Measurements from ENCODE around the gene IZUMO1R. TPM values are rescaled to one million over a fixed set of nuclear protein-coding genes. Genes with fewer than 3 reads are reported as not detected.
"Not testable (repeated sequence)": the region's sequence is repeated elsewhere in the genome, so short reads cannot be mapped to it uniquely, and the experiment has no call there.

The IZUMO1R gene
- total RNA-seq, 1 donor = not detected

DNA sequence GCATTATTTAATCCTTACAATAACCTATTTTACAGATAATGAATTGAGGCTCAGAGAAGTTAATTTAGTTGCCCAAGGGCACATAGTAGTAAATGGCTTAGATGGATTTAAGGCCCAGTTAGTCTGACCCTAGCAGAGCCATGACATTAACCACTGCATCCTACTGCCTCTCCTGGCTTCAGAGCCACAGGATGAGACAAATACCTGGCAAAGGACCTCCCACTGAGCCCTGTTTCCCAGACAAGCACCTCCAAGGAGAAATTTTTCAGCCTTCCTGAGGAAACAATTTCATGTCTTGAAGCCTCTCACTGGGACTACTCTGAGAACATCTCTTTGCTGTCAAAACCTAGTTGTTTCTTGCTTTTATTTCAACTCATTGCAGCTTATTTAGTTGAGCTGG is 28.4 kb downstream of the IZUMO1R start:
- no peak for DNase-seq (ENCODE audit: low read depth)
- H3K4me3 ChIP-seq (ENCODE audit: low read depth, low read length) = no peak overlapping the region
- TF ChIP-seq, protein P1, sequence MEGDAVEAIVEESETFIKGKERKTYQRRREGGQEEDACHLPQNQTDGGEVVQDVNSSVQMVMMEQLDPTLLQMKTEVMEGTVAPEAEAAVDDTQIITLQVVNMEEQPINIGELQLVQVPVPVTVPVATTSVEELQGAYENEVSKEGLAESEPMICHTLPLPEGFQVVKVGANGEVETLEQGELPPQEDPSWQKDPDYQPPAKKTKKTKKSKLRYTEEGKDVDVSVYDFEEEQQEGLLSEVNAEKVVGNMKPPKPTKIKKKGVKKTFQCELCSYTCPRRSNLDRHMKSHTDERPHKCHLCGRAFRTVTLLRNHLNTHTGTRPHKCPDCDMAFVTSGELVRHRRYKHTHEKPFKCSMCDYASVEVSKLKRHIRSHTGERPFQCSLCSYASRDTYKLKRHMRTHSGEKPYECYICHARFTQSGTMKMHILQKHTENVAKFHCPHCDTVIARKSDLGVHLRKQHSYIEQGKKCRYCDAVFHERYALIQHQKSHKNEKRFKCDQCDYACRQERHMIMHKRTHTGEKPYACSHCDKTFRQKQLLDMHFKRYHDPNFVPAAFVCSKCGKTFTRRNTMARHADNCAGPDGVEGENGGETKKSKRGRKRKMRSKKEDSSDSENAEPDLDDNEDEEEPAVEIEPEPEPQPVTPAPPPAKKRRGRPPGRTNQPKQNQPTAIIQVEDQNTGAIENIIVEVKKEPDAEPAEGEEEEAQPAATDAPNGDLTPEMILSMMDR (IDR thresholded peaks at IDR 0.05; ENCODE audit: insufficient read depth, low read length) = no peak

DNA sequence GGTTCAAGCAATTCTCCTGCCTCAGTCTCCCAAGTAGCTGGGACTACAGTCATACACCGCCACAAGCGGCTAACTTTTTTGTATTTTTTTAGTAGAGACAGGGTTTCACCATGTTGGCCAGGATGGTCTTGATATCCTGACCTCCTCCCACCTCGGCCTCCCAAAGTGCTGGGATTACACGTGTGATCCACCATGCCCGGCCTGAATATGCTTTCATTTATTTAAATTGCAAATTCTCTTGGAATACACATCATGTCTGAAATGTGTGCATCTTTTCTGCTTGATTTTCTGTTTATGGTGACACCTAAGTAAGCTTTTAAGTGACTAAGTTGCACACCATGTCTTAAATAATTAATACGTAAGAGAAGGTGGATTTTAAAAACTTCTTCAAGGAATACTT is 31.7 kb downstream of the IZUMO1R start:
- DNase-seq (ENCODE audit: low read depth) = no peak
- TF ChIP-seq, protein P1 (IDR thresholded peaks at IDR 0.05; ENCODE audit: insufficient read depth, low read length) = no peak
- H3K4me3 ChIP-seq (ENCODE audit: low read depth, low read length) = no peak overlapping the region

DNA sequence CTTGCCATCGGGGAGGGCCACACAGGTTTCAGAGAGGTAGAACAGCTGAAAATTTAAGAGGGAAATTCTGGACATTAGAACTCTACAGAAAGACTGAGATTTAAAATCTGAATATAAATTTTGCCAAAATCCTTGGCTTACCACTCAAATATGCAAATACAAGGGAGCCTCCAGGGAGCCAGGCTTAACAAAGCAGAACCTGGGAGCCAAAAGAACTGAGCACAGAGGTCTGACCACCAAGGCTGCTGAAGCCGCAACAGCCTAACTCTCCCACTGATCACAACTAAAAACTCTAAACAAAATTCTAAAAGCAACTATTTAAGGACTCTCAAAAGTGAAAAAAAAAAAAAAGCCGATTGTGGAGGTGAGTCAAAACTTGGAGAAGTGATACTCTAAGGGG is 34.3 kb downstream of the IZUMO1R start:
- H3K4me3 ChIP-seq (ENCODE audit: low read depth, low read length) = no peak overlapping the region
- TF ChIP-seq, protein P1 (IDR thresholded peaks at IDR 0.05; ENCODE audit: insufficient read depth, low read length) = no peak
- DNase-seq (ENCODE audit: low read depth) = no peak

DNA sequence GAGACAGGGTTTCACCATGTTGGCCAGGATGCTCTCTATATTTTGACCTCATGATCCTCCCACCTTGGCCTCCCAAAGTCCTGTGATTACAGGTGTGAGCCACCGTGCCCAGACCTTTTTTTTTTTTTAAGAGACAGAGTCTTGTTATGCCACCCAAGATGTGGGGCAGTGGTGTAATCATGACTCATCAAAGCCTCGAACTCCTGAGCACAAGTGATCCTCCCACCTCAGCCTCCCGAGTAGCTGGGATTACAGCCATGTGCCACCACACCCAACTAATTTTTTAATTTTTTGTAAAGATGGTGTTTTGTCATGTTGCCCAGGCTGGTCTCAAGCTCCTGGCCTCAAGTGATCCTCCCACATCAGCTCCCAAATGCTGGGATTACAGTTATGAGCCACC is 37.9 kb downstream of the IZUMO1R start:
- no peak for DNase-seq (ENCODE audit: low read depth)
- TF ChIP-seq, protein P1 (IDR thresholded peaks at IDR 0.05; ENCODE audit: insufficient read depth, low read length) = no peak
- no peak overlapping the region for H3K4me3 ChIP-seq (ENCODE audit: low read depth, low read length)

DNA sequence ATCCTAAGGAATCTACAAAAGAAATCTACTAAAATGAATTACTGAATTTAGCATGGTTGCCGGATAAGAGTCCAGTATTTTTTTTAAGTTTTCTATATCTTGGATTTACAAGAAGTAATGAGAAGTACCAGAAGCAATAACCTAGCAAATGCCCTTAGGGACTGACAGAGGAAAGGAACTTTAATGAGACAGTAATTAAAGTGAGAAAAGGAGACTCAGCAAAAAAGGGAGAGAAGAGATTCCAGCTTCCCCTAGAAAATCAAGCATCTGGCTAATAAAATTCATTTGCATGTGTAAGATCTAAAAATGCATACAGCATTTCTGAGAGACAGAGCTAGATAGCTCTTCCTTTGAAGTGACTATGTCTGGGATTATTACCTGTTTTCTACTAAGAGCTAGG is 39.1 kb downstream of the IZUMO1R start:
- TF ChIP-seq, protein P1 (IDR thresholded peaks at IDR 0.05; ENCODE audit: insufficient read depth, low read length) = no peak
- DNase-seq (ENCODE audit: low read depth) = no peak
- no peak overlapping the region for H3K4me3 ChIP-seq (ENCODE audit: low read depth, low read length)

DNA sequence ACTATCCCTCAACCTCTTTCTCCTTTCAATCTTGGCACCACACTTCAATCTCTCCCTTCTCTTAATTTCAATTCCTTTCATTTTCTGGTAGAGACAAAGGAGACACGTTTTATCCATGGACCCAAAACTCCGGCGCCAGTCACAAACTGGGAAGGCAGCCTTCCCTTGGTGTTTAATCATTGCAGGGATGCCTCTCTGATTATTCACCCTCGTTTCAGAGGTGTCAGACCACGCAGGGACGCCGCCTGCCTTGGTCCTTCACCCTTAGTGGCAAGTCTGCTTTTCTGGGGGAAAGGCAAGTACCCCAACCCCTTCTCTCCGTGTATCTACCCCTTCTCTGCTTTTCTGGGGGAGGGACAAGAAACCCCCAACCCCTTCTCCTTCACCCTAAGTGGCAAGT is 41.9 kb downstream of the IZUMO1R start:
- not testable (repeated sequence) for DNase-seq (ENCODE audit: low read depth); H3K4me3 ChIP-seq (ENCODE audit: low read depth, low read length)

DNA sequence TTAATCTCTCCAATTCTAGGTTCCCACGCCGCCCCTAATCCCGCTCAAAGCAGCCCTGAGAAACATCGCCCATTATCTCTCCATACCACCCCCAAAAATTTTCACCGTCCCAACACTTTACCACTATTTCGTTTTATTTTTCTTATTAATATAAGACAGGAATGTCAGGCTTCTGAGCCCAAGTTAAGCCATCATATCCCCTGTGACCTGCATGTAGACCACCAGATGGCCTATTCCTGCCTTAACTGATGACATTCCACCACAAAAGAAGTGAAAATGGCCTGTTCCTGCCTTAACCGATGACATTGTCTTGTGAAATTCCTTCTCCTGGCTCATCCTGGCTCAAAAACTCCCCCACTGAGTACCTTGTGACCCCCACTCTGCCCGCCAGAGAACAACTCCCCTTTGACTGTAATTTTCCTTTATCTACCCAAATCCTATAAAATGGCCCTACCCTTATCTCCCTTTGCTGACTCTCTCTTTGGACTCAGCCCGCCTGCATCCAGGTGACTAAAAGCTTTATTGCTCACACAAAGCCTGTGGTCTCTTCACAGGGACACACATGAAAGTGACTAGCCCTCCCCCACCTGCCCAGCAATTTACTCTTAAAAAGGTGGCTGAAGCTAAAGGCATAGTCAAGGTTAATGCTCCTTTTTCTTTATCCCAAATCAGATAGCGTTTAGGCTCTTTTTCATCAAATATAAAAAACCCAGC is 46.6 kb downstream of the IZUMO1R start:
- DNase-seq (ENCODE audit: low read depth) = not testable (repeated sequence)

More for the DNA sequence above, 46.6 kb downstream of the IZUMO1R start:
- H3K4me3 ChIP-seq (ENCODE audit: low read depth, low read length) = not testable (repeated sequence)

Other genes starting within 250 kb of the IZUMO1R start
- 26.4 and 39.0 TPM in 2 replicates for gene PANX1, start 175.7 kb upstream of the IZUMO1R start, total RNA-seq (ENCODE audit: low replicate concordance)
- gene GPR83, start 96.8 kb downstream of the IZUMO1R start, total RNA-seq (ENCODE audit: low replicate concordance) = not detected in 2 replicates
- gene MRE11, start 189.3 kb downstream of the IZUMO1R start, total RNA-seq (ENCODE audit: low replicate concordance) = 15.5 and 23.9 TPM in 2 replicates
- 13.7 and 13.9 TPM in 2 replicates for gene ANKRD49, start 189.4 kb downstream of the IZUMO1R start, total RNA-seq (ENCODE audit: low replicate concordance)
- not detected in 2 replicates for gene C11orf97, start 207.9 kb downstream of the IZUMO1R start, total RNA-seq (ENCODE audit: low replicate concordance)
- 5.6 and 7.1 TPM in 2 replicates for gene FUT4, start 239.3 kb downstream of the IZUMO1R start, total RNA-seq (ENCODE audit: low replicate concordance)

Measured in fibroblast of the aortic adventitia (primary cell).